ENCODE results near the gene SUPV3L1.

- TF ChIP-seq CTCF (IDR thresholded peaks at IDR 0.05; ENCODE audit: low read depth, low read length, poor library complexity, severe bottlenecking) (no peak), EZH2phosphoT487 (IDR thresholded peaks at IDR 0.05; ENCODE audit: borderline replicate concordance, low read length) (no peak)
Measured at GRCh38 chr10:69241575-69241974, 61.5 kb downstream of the SUPV3L1 start.
